Thyroid gland (tissue), 4 donors: Measurements from ENCODE around the gene SCFD2. TPM values are rescaled to one million over a fixed set of nuclear protein-coding genes. Genes with fewer than 3 reads are reported as not detected.

Source experiments
- DNase-seq, 2 donors: peaks; one replicate each; pipeline ENCODE4 v3.0.0-alpha.2; 2019
- H3K27ac ChIP-seq, 3 donors: fragments of 200-600 bp; sonication (generic); 1 replicate in 2 of 3; 2 replicates in 1 of 3; pipeline ENCODE4 v1.5.1; 2016 to 2019; ENCODE audit warnings: mild to moderate bottlenecking in 1 of 3, moderate library complexity in 1 of 3
- H3K27me3 ChIP-seq: fragments of 200-600 bp; sonication (generic); one replicate; pipeline ENCODE4 v1.5.1; 2019
- H3K36me3 ChIP-seq, 2 donors: fragments of 200-600 bp; sonication (generic); one replicate each; pipeline ENCODE4 v1.5.1; 2016 to 2019
- H3K4me1 ChIP-seq, 2 donors: fragments of 200-600 bp; sonication (generic); one replicate each; pipeline ENCODE4 v1.5.1; 2017 to 2019
- H3K4me3 ChIP-seq, 3 donors: fragments of 200-600 bp; sonication (generic); replicated peaks in 1 of 3; 1 replicate in 2 of 3; 2 replicates in 1 of 3; pipeline ENCODE4 v1.5.1; 2016; ENCODE audit warnings: mild to moderate bottlenecking in 1 of 3
- H3K9me3 ChIP-seq: fragments of 200-600 bp; sonication (generic); one replicate; pipeline ENCODE4 v1.5.1; 2017
- POLR2A ChIP-seq, 2 donors: fragments of 450-650 bp; IDR thresholded peaks; one replicate each; pipeline ENCODE4 v1.6.1; 2017; ENCODE audit warnings: antibody characterized with exemption in 2 of 2, mild to moderate bottlenecking in 2 of 2, moderate library complexity in 1 of 2
- WGBS, 2 donors: methylation state at CpG; one replicate each; pipeline ENCODE4 v1.1.5; 2017; 5-methylcytosine and 5-hydroxymethylcytosine counted together
- intact Hi-C: fragments of 100-400 bp; cut with DNase I; formaldehyde crosslinking; loops from one replicate; pipeline ENCODE4 v1.15.1; 2023
- total RNA-seq, 4 donors: library from RNA; depleted of rRNA; stranded (reverse); fragments of >200 nt; gene quantifications; one replicate each; pipeline ENCODE4 v1.2.3, GENCODE V29; 2016
- TF ChIP-seq, protein P1 (sequence below), 6 experiments: fragments of 200-600 bp in 3 of 6; fragments of 450-650 bp in 3 of 6; sonication (generic) in 3 of 6; IDR thresholded peaks; one replicate each; pipeline ENCODE4 v1.5.1; 2016 to 2019; ENCODE audit warnings: antibody characterized with exemption in 6 of 6, mild to moderate bottlenecking in 2 of 6, inconsistent platforms in 1 of 6, moderate library complexity in 1 of 6

The SCFD2 gene
- total RNA-seq, 4 donors from 2014 or later, result 10.3 to 32.9 (median 28.2) TPM

DNA sequence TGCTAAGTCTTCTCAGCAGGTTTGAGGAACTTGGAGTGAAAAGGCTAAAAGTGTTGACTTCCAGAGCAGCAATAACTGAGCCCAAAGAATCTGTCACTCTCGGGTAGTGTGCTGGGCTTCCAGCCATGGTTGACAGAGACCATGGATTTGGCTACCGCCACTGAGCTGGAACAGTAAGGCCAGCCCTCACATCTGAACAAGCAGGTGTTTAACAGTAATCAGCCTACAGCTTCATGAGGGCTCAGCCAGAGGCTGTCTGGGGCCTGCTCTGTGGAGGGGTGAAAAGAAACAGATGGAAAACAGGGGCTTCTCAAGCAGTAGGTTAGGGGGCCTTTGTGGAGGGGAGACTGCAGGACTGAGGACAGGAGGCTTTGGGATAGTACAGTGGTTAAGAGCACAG lies 488.8 kb downstream of the SCFD2 start:
- Histone ChIP-seq H3K9me3 (no peaks in the 10 kb centered on the region), H3K27me3 (no peaks in the 10 kb centered on the region), H3K4me3 (no peak overlapping the region), H3K4me1 (peaks cover 20 to 26% of the 10 kb centered on the region in 2 donors), H3K36me3 (no peaks in the 10 kb centered on the region), H3K27ac (peak overlapping the region in 2 of 3 donors; percentile 46 to 47)
- 27 to 78% methylated on average over 2 of the region's 2 CpGs for WGBS, 2 donors
- peak; percentile 69 to 85 for DNase-seq
- intact Hi-C loops, result no loop called here
- peak in 1 of 2 donors; percentile 18 for TF ChIP-seq POLR2A (IDR thresholded peaks at IDR 0.05)
- TF ChIP-seq, protein P1, sequence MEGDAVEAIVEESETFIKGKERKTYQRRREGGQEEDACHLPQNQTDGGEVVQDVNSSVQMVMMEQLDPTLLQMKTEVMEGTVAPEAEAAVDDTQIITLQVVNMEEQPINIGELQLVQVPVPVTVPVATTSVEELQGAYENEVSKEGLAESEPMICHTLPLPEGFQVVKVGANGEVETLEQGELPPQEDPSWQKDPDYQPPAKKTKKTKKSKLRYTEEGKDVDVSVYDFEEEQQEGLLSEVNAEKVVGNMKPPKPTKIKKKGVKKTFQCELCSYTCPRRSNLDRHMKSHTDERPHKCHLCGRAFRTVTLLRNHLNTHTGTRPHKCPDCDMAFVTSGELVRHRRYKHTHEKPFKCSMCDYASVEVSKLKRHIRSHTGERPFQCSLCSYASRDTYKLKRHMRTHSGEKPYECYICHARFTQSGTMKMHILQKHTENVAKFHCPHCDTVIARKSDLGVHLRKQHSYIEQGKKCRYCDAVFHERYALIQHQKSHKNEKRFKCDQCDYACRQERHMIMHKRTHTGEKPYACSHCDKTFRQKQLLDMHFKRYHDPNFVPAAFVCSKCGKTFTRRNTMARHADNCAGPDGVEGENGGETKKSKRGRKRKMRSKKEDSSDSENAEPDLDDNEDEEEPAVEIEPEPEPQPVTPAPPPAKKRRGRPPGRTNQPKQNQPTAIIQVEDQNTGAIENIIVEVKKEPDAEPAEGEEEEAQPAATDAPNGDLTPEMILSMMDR (IDR thresholded peaks at IDR 0.05), result no peak

DNA sequence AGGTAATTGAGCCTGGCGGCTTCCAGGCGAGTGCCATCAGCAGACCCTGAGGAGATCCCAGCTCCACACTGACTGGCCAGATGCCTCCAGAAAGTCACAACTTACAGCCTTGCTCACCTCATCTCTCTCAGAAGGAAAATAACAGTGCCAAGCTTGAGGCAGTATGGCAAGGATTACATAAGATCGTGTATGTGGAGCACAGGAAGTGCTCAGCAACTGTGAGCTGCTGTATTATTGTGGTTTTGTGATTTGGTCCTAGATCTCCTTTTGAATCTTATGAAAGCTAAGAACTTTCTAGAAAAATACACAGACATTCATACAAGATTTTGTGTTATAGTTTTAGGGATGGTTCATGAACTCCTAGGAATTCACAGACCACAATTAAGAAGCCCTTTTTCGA lies 489.8 kb downstream of the SCFD2 start:
- no peak for DNase-seq
- no peak overlapping the region for H3K4me3 ChIP-seq
- TF ChIP-seq, protein P1 (IDR thresholded peaks at IDR 0.05), result no peak
- no peak for TF ChIP-seq POLR2A (IDR thresholded peaks at IDR 0.05)
- 87 to 90% methylated on average over 4 of the region's 4 CpGs for WGBS, 2 donors
- no peak overlapping the region for H3K27ac ChIP-seq
- intact Hi-C loops, result no loop called here
- H3K36me3 ChIP-seq, result no peaks in the 10 kb centered on the region
- H3K4me1 ChIP-seq, result peaks cover 20 to 26% of the 10 kb centered on the region in 2 donors
- no peaks in the 10 kb centered on the region for H3K9me3 ChIP-seq
- no peaks in the 10 kb centered on the region for H3K27me3 ChIP-seq

DNA sequence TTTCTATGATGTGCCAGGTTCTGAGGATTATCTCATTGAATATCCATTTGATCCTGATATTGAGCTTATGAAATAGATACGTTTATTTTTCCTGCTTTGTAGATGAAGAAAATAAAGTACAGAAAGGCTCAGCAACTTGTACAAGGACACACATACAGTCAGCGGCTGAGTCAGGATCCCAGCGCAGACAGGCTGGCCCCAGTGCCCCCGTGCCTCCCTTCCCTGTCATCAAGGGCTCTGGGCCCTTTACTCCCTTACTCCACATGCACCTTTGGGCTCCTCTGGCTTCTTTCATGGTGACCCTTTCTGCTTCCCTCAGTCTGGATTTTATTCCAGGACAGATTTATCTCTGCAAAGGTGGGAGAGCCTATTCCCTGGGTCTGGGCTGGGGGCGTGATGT lies 490.9 kb downstream of the SCFD2 start:
- WGBS, 2 donors, result 94 to 99% methylated on average over 5 of the region's 5 CpGs
- TF ChIP-seq, protein P1 (IDR thresholded peaks at IDR 0.05), result no peak
- TF ChIP-seq POLR2A (IDR thresholded peaks at IDR 0.05), result no peak
- Histone ChIP-seq H3K4me3 (no peak overlapping the region), H3K27ac (no peak overlapping the region), H3K27me3 (no peaks in the 10 kb centered on the region), H3K36me3 (no peaks in the 10 kb centered on the region), H3K9me3 (no peaks in the 10 kb centered on the region), H3K4me1 (peaks cover 20 to 33% of the 10 kb centered on the region in 2 donors)
- no peak for DNase-seq
- intact Hi-C loops, result no loop called here

DNA sequence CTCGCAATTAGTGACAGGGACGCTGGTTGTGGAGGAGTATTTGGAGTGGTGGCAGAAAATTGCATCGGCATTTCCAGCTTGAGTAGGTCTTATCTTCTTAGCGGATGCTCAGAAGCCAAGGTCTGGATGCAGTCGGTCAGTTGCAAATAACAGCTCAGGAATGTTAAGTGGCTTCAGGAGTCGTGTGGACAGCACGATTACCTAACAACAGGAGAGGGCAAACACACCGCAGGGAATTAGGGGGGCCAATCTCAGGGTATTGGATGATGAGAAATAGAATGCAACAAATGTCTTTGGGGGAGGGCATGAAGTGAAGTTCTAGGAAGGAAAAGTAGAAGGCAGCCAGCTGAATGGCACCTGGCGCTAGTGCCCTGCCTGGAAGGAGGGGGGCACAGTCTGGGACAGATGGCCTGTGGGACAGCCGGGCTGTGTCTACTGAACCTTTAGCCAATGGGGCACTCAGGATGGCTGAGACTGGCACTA lies 492.0 kb downstream of the SCFD2 start:
- no peaks in the 10 kb centered on the region for H3K36me3 ChIP-seq
- no peak for TF ChIP-seq POLR2A (IDR thresholded peaks at IDR 0.05)
- TF ChIP-seq, protein P1 (IDR thresholded peaks at IDR 0.05), result no peak
- H3K27me3 ChIP-seq, result no peaks in the 10 kb centered on the region
- H3K4me1 ChIP-seq, result peaks cover 27 to 44% of the 10 kb centered on the region in 2 donors
- WGBS, 2 donors, result 35 to 38% methylated on average over 10 of the region's 10 CpGs
- DNase-seq, result peak; percentile 69 to 80
- no peak overlapping the region for H3K4me3 ChIP-seq
- intact Hi-C loops, result no loop called here
- H3K9me3 ChIP-seq, result no peaks in the 10 kb centered on the region
- peak overlapping the region; percentile 14 to 61 (median 18) for H3K27ac ChIP-seq

GRCh38 chr4:52873191-52873590 lies 492.7 kb downstream of the SCFD2 start:
- no peaks in the 10 kb centered on the region for H3K27me3 ChIP-seq
- H3K4me3 ChIP-seq, result no peak overlapping the region
- H3K36me3 ChIP-seq, result no peaks in the 10 kb centered on the region
- peak overlapping the region in 1 of 3 donors; percentile 61 for H3K27ac ChIP-seq
- TF ChIP-seq, protein P1 (IDR thresholded peaks at IDR 0.05), result no peak
- no peak for TF ChIP-seq POLR2A (IDR thresholded peaks at IDR 0.05)
- H3K9me3 ChIP-seq, result no peaks in the 10 kb centered on the region
- peaks cover 34 to 51% of the 10 kb centered on the region in 2 donors for H3K4me1 ChIP-seq
- intact Hi-C loops, result no loop called here
- DNase-seq, result peak; percentile 15
- WGBS, 2 donors, result 48 to 61% methylated on average over 1 of the region's 1 CpG
